Measurements from ENCODE around the gene TAGLN3.

DNA sequence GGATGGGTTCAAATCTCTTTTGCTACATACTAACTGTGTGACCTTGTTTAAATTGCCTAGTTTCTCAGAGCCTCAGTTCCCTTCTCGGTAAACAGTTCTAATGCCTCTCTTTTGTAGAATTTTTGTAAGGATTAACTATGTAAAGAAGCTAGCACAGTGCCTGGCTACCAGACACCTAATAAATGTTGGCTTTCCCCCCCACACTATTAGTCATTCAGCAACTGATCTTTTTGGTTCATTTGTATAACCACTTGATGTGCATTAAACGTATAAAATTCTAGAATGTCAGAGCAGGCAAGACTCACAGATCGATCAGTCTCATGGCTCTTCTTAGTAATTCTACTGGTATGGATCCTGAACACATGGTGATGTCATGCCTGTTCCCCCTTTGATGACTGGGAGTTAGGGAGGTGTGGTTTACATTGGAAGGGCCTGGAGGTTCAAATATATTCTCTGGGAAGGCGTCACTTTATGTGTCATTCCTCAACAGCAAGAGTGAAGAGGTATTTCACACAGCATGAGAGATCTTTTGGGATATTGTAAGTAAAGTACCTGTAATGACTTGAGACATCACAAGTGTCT is 6.5 kb downstream of the TAGLN3 start:
- TF ChIP-seq RAD21 (CRISPR knock-in tag; IDR thresholded peaks at IDR 0.05) (no peak), ZNF777 (CRISPR knock-in tag; IDR thresholded peaks at IDR 0.05) (no peak), CEBPB (IDR thresholded peaks at IDR 0.05; ENCODE audit: borderline replicate concordance, low read depth, low read length) (no peak), SALL2 (CRISPR knock-in tag; IDR thresholded peaks at IDR 0.05) (no peak), HOXA9 (CRISPR knock-in tag; IDR thresholded peaks at IDR 0.05; ENCODE audit: borderline replicate concordance) (no peak), FOXA3 (CRISPR knock-in tag; IDR thresholded peaks at IDR 0.05) (no peak)
